Measurements from ENCODE around the gene SLC7A7. TPM values are rescaled to one million over a fixed set of nuclear protein-coding genes. Genes with fewer than 3 reads are reported as not detected.

Gene SLC7A7
- total and polyA plus RNA-seq, 2 of the 13 experiments (the other 11 are each of a cell fraction or from before 2014, with no cell fraction given), result 0.13 to 0.63 TPM

DNA sequence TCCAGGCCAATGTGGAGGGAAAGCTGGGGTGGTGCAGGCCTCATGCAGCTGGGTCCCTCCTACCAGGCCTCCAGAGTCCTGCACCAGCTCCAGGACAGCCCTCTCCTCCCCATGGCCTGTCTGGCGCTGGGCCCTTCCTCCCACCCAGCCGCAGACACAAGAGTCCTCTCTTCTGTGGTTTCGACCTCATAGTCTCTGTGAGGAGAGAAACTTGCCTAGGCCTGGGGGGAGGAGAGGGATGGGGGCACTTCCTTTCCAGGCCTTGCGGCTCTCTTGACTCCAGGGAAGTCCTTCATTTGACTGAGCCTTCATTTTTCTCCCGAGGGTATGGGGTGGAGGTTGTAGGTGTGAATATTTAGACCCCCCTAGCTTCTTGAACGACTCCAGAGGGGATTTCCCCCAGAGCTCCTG lies 23.4 kb upstream of the SLC7A7 start (continued):
- TF ChIP-seq HMGXB4 (CRISPR knock-in tag; IDR thresholded peaks at IDR 0.05; ENCODE audit: borderline replicate concordance in 1 of 2, low read depth in 1 of 2) (peak in 1 of 2 experiments; percentile 36; a peak in 1 of 4 replicates), ZSCAN29 (CRISPR knock-in tag; conservative IDR thresholded peaks at IDR 0.05) (0 out of 2 replicates have a peak, but pooled peaks have one; percentile 69), ZNF383 (CRISPR knock-in tag; IDR thresholded peaks at IDR 0.05; ENCODE audit: borderline replicate concordance) (no peak; the same call in 1 of the 2 replicates), KLF6 (CRISPR knock-in tag; IDR thresholded peaks at IDR 0.05) (no peak), TCF7 (IDR thresholded peaks at IDR 0.05; ENCODE audit: low read depth) (no peak), KDM5A (IDR thresholded peaks at IDR 0.05; ENCODE audit: borderline replicate concordance, low read length) (no peak), HNRNPLL (IDR thresholded peaks at IDR 0.05; ENCODE audit: low read depth, low read length, poor library complexity, severe bottlenecking) (no peak), KDM5B (CRISPR knock-in tag; IDR thresholded peaks at IDR 0.05; ENCODE audit: borderline replicate concordance) (no peak), HES4 (CRISPR knock-in tag; IDR thresholded peaks at IDR 0.05; ENCODE audit: borderline replicate concordance) (0 out of 2 replicates have a peak, but pooled peaks have one; percentile 9), MXD3 (CRISPR knock-in tag; IDR thresholded peaks at IDR 0.05) (no peak), HDAC6 (IDR thresholded peaks at IDR 0.05; ENCODE audit: low read depth, low read length) (no peak), FOSL1 (CRISPR knock-in tag; IDR thresholded peaks at IDR 0.05; ENCODE audit: borderline replicate concordance) (no peak), ZNF335 (CRISPR knock-in tag; IDR thresholded peaks at IDR 0.05) (no peak), YY1 (IDR thresholded peaks at IDR 0.05; ENCODE audit: insufficient read depth, insufficient replicate concordance, low read depth, low read length) (no peak), MAF1 (CRISPR knock-in tag; IDR thresholded peaks at IDR 0.05; ENCODE audit: borderline replicate concordance) (no peak), ZNF839 (CRISPR knock-in tag; IDR thresholded peaks at IDR 0.05; ENCODE audit: borderline replicate concordance) (no peak), TSC22D2 (CRISPR knock-in tag; IDR thresholded peaks at IDR 0.05; ENCODE audit: borderline replicate concordance) (no peak), REXO4 (CRISPR knock-in tag; IDR thresholded peaks at IDR 0.05; ENCODE audit: borderline replicate concordance) (no peak), ZC3H13 (CRISPR knock-in tag; IDR thresholded peaks at IDR 0.05) (no peak)
- TF ChIP-seq, protein P1, sequence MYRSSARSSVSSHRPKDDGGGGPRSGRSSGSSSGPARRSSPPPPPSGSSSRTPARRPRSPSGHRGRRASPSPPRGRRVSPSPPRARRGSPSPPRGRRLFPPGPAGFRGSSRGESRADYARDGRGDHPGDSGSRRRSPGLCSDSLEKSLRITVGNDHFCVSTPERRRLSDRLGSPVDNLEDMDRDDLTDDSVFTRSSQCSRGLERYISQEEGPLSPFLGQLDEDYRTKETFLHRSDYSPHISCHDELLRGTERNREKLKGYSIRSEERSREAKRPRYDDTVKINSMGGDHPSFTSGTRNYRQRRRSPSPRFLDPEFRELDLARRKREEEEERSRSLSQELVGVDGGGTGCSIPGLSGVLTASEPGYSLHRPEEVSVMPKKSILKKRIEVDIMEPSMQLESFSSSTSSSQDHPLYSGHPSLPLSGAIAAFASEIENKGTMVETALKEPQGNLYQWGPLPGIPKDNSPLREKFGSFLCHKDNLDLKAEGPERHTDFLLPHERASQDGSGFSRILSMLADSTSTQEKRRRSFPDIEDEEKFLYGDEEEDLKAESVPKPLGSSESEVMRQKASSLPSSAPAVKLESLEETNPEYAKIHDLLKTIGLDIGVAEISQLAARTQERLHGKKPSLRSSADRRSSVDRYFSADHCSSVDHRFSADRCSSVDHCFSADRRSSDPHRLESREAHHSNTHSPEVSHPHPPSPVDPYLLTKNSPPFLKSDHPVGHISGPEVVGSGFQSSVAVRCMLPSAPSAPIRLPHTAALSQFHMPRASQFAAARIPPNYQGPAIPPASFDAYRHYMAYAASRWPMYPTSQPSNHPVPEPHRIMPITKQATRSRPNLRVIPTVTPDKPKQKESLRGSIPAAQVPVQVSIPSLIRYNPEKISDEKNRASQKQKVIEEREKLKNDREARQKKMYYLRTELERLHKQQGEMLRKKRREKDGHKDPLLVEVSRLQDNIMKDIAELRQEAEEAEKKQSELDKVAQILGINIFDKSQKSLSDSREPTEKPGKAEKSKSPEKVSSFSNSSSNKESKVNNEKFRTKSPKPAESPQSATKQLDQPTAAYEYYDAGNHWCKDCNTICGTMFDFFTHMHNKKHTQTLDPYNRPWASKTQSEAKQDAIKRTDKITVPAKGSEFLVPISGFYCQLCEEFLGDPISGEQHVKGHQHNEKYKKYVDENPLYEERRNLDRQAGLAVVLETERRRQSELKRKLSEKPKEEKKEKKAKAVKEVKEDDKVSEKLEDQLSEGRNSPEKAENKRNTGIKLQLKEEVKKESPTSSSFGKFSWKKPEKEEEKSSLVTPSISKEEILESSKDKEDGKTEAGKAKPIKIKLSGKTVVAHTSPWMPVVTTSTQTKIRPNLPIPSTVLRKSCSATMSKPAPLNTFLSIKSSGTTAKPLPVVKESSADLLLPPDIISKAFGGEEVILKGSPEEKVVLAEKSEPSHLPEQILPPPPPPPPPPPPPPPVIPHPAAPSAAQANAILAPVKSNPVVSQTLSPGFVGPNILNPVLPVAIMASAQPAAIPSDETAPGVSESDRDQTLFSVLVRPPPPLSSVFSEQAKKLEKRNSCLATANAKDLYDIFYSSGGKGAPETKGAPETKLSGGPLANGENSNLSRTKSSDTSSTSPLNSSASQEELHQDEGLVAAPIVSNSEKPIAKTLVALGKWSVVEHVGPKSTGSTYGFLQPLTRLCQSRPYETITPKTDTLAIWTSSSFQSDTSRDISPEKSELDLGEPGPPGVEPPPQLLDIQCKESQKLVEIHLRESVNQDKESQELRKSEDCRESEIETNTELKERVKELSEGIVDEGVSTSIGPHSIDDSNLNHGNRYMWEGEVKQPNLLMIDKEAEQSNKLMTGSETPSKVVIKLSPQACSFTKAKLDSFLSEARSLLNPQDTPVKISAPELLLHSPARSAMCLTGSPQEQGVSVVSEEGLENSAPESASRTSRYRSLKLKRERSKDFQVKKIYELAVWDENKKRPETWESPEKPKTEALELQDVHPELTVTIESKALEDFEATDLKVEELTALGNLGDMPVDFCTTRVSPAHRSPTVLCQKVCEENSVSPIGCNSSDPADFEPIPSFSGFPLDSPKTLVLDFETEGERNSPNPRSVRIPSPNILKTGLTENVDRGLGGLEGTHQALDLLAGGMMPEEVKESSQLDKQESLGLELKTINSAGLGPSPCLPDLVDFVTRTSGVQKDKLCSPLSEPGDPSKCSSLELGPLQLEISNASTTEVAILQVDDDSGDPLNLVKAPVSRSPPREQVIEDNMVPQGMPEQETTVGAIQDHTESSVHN (CRISPR knock-in tag; IDR thresholded peaks at IDR 0.05), result 0 out of 2 replicates have a peak, but pooled peaks have one; percentile 49

Measured in HepG2 (cell line).